ENCODE results near the gene PPP1R3A.

The PPP1R3A gene

DNA sequence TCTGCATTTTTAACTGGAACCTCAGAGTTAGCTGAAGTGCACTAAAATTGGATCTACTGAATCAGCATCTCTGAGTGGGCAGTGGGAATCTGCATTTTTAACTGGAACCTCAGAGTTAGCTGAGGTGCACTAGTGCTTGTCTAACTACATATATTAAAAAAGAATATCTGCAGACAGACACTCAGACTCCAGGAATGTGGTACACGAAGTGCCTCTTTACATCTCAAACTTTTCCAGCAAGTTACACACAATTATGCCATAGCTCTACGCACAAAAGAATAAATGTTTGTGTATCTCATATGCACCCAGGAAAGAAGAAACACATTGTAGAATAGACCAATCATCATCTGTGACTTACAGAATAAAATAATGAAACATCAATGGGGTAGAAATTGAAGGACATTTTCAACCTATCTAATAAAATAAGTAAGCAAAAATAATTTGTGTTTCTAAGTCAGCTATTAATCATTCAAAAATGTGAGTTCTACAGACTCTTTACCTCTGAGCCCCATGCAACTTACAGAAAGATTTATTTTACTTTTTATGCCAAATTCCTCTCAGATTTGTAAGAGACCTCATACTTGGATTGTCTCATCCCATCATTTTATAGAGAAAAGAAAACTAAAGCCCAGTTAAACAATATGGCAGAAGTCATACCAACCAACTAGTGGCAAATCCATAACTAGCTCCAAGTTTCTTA, 28.3 kb downstream of the PPP1R3A start:
- no peak for DNase-seq (ENCODE audit: extremely low read depth in 1 of 2, low read depth in 1 of 2)

DNA sequence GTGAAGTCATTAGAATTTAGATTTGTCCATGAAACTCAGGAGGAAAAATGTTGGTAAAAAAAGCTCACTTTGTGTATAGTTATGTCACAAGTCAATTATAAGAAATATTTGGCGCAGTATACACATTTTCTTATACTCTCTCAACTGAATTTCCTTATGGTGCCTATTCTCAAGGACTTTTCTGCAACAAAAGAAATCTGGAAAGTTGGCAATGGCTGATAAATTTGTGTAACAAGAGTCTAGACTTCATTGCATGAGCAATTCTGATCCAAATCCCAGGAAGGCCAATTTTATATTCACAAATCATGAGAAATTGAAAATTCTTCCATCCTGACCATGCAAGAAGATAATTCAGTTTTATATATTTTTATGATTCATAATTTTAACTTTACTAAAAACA, 35.7 kb downstream of the PPP1R3A start:
- DNase-seq (ENCODE audit: extremely low read depth in 1 of 2, low read depth in 1 of 2) = no peak

DNA sequence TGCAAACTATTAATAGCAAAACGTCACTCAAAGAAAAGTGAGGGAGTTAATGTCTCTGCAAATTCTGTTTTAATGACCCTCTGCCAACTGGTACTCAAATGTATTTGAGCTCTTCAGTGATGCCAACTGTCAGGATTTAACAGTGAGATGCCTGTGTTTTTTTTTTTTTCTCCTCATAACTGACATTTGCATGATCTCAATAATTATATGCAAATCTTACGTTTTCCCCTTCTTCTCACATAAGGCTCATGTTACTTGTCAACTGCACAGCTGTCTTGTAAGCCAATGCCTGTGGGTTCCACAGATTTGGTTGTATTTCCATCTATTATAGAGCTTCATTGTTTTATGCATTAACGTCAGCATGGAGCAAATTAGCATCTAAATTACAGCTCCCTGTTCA, 38.2 kb downstream of the PPP1R3A start:
- no peak for DNase-seq (ENCODE audit: extremely low read depth in 1 of 2, low read depth in 1 of 2)

DNA sequence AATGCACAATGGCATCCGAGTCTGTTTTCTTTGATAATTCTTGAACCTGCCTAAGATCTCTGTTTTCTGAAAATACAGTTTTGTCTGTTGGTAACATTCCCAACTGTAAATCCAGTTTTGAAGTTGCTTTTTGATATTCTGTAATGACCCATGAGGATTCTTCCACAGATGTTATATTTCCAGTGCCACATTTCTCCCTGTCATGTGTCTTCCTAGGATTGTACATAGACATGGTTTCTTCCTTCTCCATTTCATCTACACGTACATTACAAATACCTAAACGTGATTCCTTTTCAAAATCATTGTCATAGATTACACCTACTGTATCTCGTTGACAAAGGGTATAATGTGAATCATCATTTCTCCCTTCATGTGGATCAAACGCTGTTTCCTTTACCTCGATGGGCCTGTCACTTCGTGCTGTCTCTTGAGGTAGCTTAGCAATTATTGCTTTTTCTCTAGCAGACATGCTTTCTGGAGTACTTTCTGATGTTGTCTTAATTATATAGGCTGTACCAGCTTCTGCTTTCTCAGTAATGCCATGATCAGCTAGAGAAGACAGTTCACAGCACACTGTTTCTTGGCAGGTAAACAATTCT, 40.3 kb downstream of the PPP1R3A start:
- no peak for DNase-seq (ENCODE audit: extremely low read depth in 1 of 2, low read depth in 1 of 2)

DNA sequence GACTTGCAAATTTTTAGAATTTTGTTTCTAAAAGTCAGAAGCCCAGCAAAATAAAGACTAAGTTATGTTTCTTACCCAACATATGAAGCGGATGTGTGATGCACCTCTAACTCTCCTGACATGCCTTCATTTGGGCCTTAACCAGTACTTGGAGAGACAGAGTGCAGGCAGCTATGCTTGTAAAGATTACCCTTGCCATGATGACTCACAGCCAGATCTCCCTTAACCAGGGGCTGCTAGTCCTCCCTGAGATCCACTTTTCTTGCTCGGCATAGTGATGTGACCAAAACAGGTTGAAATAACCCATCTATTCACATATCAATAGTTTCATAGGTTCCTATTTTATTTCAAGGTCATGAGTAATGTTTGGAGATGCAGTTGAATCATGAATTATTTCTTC, 43.6 kb downstream of the PPP1R3A start:
- DNase-seq (ENCODE audit: extremely low read depth in 1 of 2, low read depth in 1 of 2) = no peak

DNA sequence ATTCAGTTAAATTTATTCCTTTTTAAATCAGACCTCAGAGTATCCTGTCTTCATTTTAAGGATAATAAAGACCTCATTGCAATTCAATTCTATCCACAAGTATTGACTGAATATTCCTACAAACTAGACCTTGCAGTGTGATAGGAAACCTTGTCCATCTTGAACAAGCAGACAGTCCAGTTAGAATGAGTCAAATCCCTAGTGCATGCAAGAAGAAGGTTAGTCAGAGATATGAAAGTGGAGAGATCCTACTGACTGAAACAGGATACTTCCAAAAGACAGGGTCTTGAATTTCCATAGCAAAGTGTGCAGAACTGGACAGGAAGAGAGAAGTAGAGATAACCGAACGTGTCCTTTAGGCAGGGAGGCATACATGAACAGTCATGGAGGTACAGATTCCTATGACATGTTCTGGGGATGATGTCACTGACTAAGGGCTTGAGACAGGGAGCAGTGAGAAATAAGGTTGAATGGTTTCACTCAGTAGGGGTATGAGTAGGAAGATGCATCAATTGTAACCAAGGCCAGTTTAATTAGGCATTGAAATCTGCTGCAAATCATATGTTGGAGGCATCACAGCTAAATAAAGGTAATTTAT, 45.2 kb downstream of the PPP1R3A start:
- DNase-seq (ENCODE audit: extremely low read depth in 1 of 2, low read depth in 1 of 2) = no peak

DNA sequence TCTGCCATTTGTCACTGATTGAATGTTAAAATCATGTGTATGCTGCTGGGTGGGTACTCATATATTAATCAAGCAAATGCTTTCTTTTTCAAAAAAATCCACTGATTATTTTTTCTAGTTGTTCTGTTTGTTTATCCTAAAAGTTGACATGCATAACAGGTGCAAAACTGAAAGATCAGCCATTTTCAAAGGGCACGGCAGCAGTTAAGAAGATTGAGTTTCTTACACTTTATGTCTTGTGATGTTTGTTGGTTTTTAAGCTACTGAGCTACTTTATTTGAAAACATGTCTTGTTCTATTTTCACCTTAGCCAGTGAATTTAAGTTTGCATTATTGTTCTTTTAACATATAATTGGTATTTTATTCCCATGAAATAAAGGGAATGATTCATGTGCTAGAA, 45.8 kb downstream of the PPP1R3A start:
- no peak for DNase-seq (ENCODE audit: extremely low read depth in 1 of 2, low read depth in 1 of 2)

DNA sequence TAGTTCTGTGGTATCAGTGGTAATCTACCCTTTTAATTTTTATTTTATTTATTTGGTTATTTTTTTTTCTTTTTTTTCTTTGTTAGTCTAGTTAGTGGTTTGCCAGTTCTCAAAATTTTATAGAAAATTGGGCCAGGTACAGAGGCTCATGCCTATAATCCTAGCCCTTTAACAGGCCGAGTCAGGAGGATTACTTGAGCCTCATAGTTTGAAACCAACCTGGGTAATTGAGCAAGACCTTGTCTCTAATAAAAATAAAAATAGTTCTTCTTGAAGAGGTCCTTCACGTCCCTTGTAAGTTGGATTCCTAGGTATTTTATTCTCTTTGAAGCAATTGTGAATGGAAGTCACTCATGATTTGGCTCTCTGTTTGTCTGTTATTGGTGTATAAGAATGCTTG, 51.5 kb downstream of the PPP1R3A start:
- DNase-seq (ENCODE audit: extremely low read depth in 1 of 2, low read depth in 1 of 2) = no peak

DNA sequence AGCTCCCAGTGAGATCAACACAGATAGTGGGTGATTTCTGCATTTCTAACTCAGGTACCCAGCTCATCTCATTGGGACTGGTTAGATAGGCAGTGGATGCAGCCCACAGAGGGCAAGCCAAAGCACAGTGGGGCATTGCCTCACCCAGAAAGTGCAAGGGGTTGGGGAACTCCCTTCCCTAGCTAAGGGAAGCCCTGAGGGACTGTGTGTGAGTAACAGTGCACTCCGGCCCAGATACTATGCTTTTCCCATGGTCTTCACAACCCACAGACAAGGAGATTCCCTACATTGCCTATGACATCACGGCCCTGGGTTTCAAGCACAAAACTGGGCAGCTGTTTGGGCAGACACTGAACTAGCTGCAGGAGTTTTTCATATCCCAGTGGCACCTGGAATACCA, 62.8 kb downstream of the PPP1R3A start:
- no peak for DNase-seq (ENCODE audit: extremely low read depth in 1 of 2, low read depth in 1 of 2)

DNA sequence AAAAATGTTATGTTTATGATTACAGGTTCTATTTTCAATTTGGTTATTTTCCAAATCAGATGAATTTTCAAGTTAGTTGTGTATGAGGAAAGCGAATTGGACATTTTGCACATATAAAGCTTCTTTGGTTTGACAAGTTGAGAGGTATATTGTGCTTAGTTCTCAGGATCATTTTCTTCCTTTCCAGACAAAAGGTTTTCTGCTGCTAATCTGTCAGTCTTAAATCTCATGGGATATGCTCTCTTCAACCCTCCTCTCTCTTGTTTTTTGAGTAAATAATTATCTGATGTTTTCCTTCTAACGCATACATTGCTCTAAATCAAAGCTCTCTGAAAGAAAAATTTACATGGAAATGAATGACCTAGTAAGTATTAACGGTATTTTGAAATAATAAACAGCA, 77.9 kb downstream of the PPP1R3A start:
- no peak for DNase-seq (ENCODE audit: extremely low read depth in 1 of 2, low read depth in 1 of 2)

DNA sequence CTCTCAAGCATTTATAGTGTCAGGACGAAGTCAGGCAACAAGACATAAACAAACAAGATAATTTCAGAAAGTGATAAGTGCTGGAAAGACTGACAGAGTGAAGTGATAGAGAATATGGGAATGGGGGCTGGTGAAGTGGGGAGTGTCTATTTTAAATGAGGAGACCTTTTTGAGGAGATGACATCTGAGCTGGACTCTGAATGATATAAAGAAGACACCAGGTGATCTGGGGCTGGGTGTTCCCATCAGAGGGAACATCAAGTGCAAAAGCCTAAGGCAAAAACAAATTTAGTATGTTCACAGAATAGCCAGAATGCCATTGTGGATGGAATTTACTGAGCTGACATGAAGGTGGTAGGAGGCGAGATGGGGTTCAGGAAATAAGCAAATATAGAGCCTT, 83.4 kb downstream of the PPP1R3A start:
- no peak for DNase-seq (ENCODE audit: extremely low read depth in 1 of 2, low read depth in 1 of 2)

DNA sequence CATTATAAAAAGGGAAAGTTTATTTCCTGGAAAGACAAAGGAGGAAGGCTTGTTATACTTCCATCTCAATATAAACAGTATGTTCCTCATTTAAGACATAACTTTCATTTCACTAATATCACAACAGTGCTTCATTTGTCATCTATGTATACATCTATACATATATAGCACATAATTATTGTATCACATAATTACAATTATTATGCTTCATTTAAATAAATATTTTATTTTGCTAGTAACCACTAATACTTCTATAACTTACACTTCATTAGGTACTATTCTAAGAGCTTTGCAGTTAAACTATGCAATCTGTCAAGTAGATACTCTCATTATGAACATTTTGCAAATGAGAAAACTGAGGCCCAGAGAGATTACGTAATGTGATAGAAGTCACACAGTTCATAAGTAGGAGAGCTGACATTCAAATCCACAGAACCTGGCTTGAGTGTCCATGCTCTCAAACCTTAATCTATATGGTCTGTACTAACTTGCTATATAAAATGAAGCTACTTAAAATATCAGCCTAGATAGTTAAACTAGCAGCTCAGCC, 86.5 kb downstream of the PPP1R3A start:
- no peak for DNase-seq (ENCODE audit: extremely low read depth in 1 of 2, low read depth in 1 of 2)

DNA sequence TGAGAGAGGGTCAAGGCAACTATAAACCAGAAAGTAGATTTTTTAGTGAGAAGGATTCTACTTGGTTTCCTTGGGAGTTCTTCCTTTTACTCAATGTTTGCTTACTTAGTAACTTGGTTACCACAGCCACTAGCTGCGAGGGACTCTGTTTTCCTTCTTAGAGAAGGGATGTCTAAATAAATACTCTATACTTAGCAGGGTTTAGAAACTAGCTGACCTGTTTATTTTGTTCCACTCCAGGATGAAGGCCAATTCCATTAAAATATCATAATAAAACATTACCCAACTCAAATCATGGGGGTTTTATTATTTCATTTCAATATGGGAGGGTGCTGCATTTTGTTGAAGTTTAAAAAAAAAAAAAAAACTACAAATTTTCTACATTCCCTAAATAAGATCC, 87.3 kb downstream of the PPP1R3A start:
- no peak for DNase-seq (ENCODE audit: extremely low read depth in 1 of 2, low read depth in 1 of 2)

DNA sequence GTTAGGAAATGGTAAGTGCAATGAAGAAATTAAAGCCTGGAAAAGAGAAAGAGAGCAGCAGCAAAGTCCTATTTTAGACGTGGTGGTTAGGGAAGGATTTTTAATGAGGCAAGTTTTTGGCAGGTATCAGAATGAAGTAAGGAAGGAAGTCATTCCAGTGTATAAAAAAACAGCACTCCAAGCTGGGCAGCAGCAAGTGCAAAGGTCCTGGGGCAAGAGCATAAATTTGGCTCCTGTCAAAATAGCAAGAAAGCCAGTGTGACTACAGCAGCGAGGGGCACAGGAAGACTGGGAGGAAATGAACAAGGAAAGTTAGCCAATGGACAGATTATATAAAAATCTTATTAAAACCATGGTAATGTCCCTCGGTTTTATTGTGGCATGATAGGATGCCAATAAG, 90.2 kb downstream of the PPP1R3A start:
- DNase-seq (ENCODE audit: extremely low read depth in 1 of 2, low read depth in 1 of 2) = no peak

Data from activated CD8-positive, alpha-beta memory T cell treated with anti-CD3 and anti-CD28 coated beads for 1 hour (primary cell).